Suprapubic skin (tissue), 4 donors: ENCODE data around the gene TBC1D8. TPM values are rescaled to one million over a fixed set of nuclear protein-coding genes. Genes with fewer than 3 reads are reported as not detected.

Experiments
- DNase-seq, 2 donors: peaks; one replicate each; pipeline ENCODE4 v3.0.0-alpha.2; 2019; ENCODE audit warnings: low spot score in 2 of 2
- H3K27ac ChIP-seq: fragments of 200-600 bp; sonication (generic); one replicate; pipeline ENCODE4 v1.5.1; 2019
- H3K27me3 ChIP-seq: fragments of 200-600 bp; sonication (generic); one replicate; pipeline ENCODE4 v1.5.1; 2019
- H3K36me3 ChIP-seq: fragments of 200-600 bp; sonication (generic); one replicate; pipeline ENCODE4 v1.5.1; 2019
- H3K4me1 ChIP-seq: fragments of 200-600 bp; sonication (generic); one replicate; pipeline ENCODE4 v1.5.1; 2019
- H3K4me3 ChIP-seq: fragments of 200-600 bp; sonication (generic); one replicate; pipeline ENCODE4 v1.5.1; 2019; ENCODE audit warnings: mild to moderate bottlenecking
- H3K9me3 ChIP-seq: fragments of 200-600 bp; sonication (generic); one replicate; pipeline ENCODE4 v1.5.1; 2019
- CTCF ChIP-seq, 2 donors: fragments of 200-600 bp in 1 of 2; fragments of 450-650 bp in 1 of 2; sonication (generic) in 1 of 2; IDR thresholded peaks; one replicate each; pipeline ENCODE4 v1.5.1; 2016 to 2019; ENCODE audit warnings: antibody characterized with exemption in 2 of 2, mild to moderate bottlenecking in 1 of 2, moderate library complexity in 1 of 2
- EP300 ChIP-seq: sonication (generic); formaldehyde crosslinking; IDR thresholded peaks from one replicate; pipeline ENCODE4 v1.6.1; 2017; ENCODE audit warnings: antibody characterized with exemption
- POLR2A ChIP-seq, 2 donors: fragments of 450-650 bp; IDR thresholded peaks; one replicate each; pipeline ENCODE4 v1.6.1; 2017; ENCODE audit warnings: antibody characterized with exemption in 2 of 2, mild to moderate bottlenecking in 2 of 2, moderate library complexity in 2 of 2
- POLR2AphosphoS5 ChIP-seq, 3 donors: sonication (generic); formaldehyde crosslinking; IDR thresholded peaks; one replicate each; pipeline ENCODE4 v1.6.1; 2017; ENCODE audit warnings: antibody characterized with exemption in 3 of 3
- WGBS: methylation state at CpG from one replicate; pipeline ENCODE4 v1.1.5; 2018; 5-methylcytosine and 5-hydroxymethylcytosine counted together
- total RNA-seq, 4 donors: library from RNA; depleted of rRNA; stranded (reverse); fragments of >200 nt; gene quantifications; one replicate each; pipeline ENCODE4 v1.1.0, GENCODE V29; 2016

Gene TBC1D8
- total RNA-seq, 4 donors from 2014 or later: 38.8 to 309 (median 68.3) TPM

DNA sequence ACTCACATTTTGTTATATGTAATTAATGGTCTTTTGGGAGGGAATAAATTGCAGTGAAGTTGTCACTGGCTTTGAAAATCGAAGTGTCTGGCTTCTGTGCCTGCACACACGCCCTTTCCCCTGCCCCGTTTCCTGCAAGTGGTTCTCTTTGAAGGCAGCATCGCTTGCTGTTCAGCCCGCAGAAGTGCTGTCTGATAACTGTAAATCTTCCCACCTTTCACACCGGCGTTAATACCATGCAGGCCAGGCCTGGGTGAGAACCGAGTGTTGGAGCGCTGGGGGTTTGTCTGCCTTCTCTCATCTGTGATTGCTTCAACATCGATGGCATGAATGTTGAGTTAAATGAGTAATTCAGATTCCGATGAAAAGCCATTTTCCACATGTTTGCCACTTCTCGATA is 187.0 kb downstream of the TBC1D8 start:
- no peaks in the 10 kb centered on the region for H3K27me3 ChIP-seq
- no peaks in the 10 kb centered on the region for H3K9me3 ChIP-seq
- H3K27ac ChIP-seq: no peak overlapping the region
- H3K36me3 ChIP-seq: peaks cover 15% of the 10 kb centered on the region
- no peak for TF ChIP-seq POLR2A (IDR thresholded peaks at IDR 0.05)
- no peak for TF ChIP-seq EP300
- TF ChIP-seq CTCF (IDR thresholded peaks at IDR 0.05): no peak
- no peak for TF ChIP-seq POLR2AphosphoS5 (IDR thresholded peaks at IDR 0.05)
- WGBS: 56% methylated on average over 12 of the region's 12 CpGs
- peaks cover 6% of the 10 kb centered on the region for H3K4me1 ChIP-seq
- no peak overlapping the region for H3K4me3 ChIP-seq
- no peak for DNase-seq

GRCh38 chr2:100963026-100963375 is 188.2 kb downstream of the TBC1D8 start:
- 92% methylated on average over 3 of the region's 4 CpGs for WGBS
- TF ChIP-seq POLR2AphosphoS5 (IDR thresholded peaks at IDR 0.05) (no peak), POLR2A (IDR thresholded peaks at IDR 0.05) (no peak), EP300 (no peak), CTCF (IDR thresholded peaks at IDR 0.05) (no peak)
- H3K9me3 ChIP-seq: no peaks in the 10 kb centered on the region

DNA sequence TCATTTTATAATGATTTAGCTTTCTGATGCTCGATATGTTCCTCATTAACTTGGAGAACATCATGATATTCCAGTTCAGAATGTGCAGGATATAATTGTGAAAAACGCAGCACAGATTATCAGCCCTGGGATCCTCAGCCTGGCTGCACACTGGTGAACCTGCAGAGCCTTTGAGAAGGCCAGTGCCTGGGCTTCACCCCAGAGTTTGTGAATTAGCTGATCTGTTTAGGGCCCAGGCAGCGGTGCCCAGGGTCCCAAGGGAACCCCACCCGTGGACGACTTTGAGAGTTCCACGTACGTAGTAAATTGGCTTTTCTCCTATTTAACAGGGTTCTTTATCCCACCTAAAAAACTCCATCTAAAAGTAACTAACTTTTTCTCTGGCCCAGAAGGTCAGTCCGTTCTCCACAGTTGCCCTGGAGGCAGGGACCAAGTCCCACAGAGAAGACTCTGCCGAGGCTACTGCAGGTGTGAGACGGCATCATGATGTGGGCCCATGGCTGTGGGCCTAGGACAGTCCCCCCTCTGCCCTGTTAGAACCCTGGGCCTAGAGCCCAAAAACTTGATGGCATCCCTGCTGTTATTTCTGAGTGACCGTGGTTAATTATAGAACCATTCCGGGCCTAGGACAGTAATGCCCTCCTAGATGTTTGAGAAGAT is 188.7 kb downstream of the TBC1D8 start:
- TF ChIP-seq EP300 (no peak), POLR2AphosphoS5 (IDR thresholded peaks at IDR 0.05) (no peak), CTCF (IDR thresholded peaks at IDR 0.05) (no peak), POLR2A (IDR thresholded peaks at IDR 0.05) (no peak)
- no peak for DNase-seq
- Histone ChIP-seq H3K4me1 (peaks cover 23% of the 10 kb centered on the region), H3K27me3 (no peaks in the 10 kb centered on the region), H3K4me3 (no peak overlapping the region), H3K27ac (no peak overlapping the region), H3K9me3 (no peaks in the 10 kb centered on the region), H3K36me3 (peaks cover 1% of the 10 kb centered on the region)
- 85% methylated on average over 12 of the region's 12 CpGs for WGBS

More at GRCh38 chr2:100963026-100963375, 188.2 kb downstream of the TBC1D8 start:
- no peak for DNase-seq
- no peak overlapping the region for H3K27ac ChIP-seq
- H3K27me3 ChIP-seq: no peaks in the 10 kb centered on the region
- H3K4me1 ChIP-seq: peaks cover 18% of the 10 kb centered on the region
- peaks cover 6% of the 10 kb centered on the region for H3K36me3 ChIP-seq
- no peak overlapping the region for H3K4me3 ChIP-seq

- H3K27me3 ChIP-seq: no peaks in the 10 kb centered on the region
- WGBS: 65% methylated on average over 3 of the region's 4 CpGs
- no peak for TF ChIP-seq POLR2A (IDR thresholded peaks at IDR 0.05)
- no peak for TF ChIP-seq POLR2AphosphoS5 (IDR thresholded peaks at IDR 0.05)
- no peak for TF ChIP-seq EP300
- no peak for TF ChIP-seq CTCF (IDR thresholded peaks at IDR 0.05)
- H3K27ac ChIP-seq: no peak overlapping the region
- DNase-seq: no peak
- H3K9me3 ChIP-seq: no peaks in the 10 kb centered on the region
- H3K4me3 ChIP-seq: no peak overlapping the region
- peaks cover 3% of the 10 kb centered on the region for H3K36me3 ChIP-seq
- H3K4me1 ChIP-seq: peaks cover 27% of the 10 kb centered on the region
Measured at GRCh38 chr2:100960688-100961087, 190.5 kb downstream of the TBC1D8 start.

- no peaks in the 10 kb centered on the region for H3K27me3 ChIP-seq
- peaks cover 27% of the 10 kb centered on the region for H3K4me1 ChIP-seq
- no peak for TF ChIP-seq POLR2AphosphoS5 (IDR thresholded peaks at IDR 0.05)
- no peak for TF ChIP-seq POLR2A (IDR thresholded peaks at IDR 0.05)
- TF ChIP-seq CTCF (IDR thresholded peaks at IDR 0.05): no peak
- TF ChIP-seq EP300: no peak
- H3K27ac ChIP-seq: no peak overlapping the region
- H3K4me3 ChIP-seq: no peak overlapping the region
- no peak for DNase-seq
- peaks cover 3% of the 10 kb centered on the region for H3K36me3 ChIP-seq
- 26% methylated on average over 6 of the region's 6 CpGs for WGBS
- no peaks in the 10 kb centered on the region for H3K9me3 ChIP-seq
Measured at GRCh38 chr2:100959225-100959880, 191.8 kb downstream of the TBC1D8 start.
